Type B pancreatic cell (in vitro differentiated cells): ENCODE results near the gene VSIG2. TPM values are rescaled to one million over a fixed set of nuclear protein-coding genes. Genes with fewer than 3 reads are reported as not detected.

Experiments
- DNase-seq: peaks from one replicate; pipeline ENCODE4 v3.0.0; 2021; ENCODE audit warnings: mixed read lengths; ENCODE audit not compliant: unreplicated experiment; ENCODE audit errors: extremely low spot score
- H3K27ac Mint-ChIP-seq: 2 replicates; pipeline ENCODE4 v1.8.0; 2021; ENCODE audit warnings: mild to moderate bottlenecking, mixed read lengths
- H3K27me3 Mint-ChIP-seq: 2 replicates; pipeline ENCODE4 v1.8.0; 2021; ENCODE audit warnings: mixed read lengths
- H3K36me3 Mint-ChIP-seq: 2 replicates; pipeline ENCODE4 v1.8.0; 2021; ENCODE audit warnings: mixed read lengths
- H3K4me1 Mint-ChIP-seq: one replicate; pipeline ENCODE4 v1.8.0; 2021; ENCODE audit warnings: mixed read lengths; ENCODE audit not compliant: unreplicated experiment
- H3K4me3 Mint-ChIP-seq: 2 replicates; pipeline ENCODE4 v1.8.0; 2021; ENCODE audit warnings: mild to moderate bottlenecking, mixed read lengths
- H3K9me3 Mint-ChIP-seq: 2 replicates; pipeline ENCODE4 v1.8.0; 2021; ENCODE audit warnings: mixed read lengths
- CTCF ChIP-seq: fragments of 200-600 bp; sonication (generic); conservative IDR thresholded peaks from 2 replicates; pipeline ENCODE4 v1.5.0; 2021; ENCODE audit warnings: antibody characterized with exemption, mild to moderate bottlenecking
- total RNA-seq: library from RNA; stranded (reverse); gene quantifications from 2 replicates; pipeline ENCODE4 v1.2.1, GENCODE V29; 2021; ENCODE audit warnings: low replicate concordance

Gene VSIG2
- total RNA-seq, 1 donor from 2014 or later, result 14.8 TPM

- TF ChIP-seq CTCF, result no peak
- peak within 1 kb of the TSS; percentile 80 for H3K27ac Mint-ChIP-seq
- DNase-seq, result no peak
- peaks cover 58% of the 10 kb centered on the region for H3K27me3 Mint-ChIP-seq
- peaks cover 9% of the 10 kb centered on the region for H3K36me3 Mint-ChIP-seq
- no peaks in the 10 kb centered on the region for H3K9me3 Mint-ChIP-seq
- H3K4me1 Mint-ChIP-seq, result peaks cover 23% of the 10 kb centered on the region
- H3K4me3 Mint-ChIP-seq, result peak within 1 kb of the TSS; percentile 91
These were observed 10.1 kb upstream of the VSIG2 start, which contains the start of gene ESAM for GRCh38 chr11:124762105-124762623. Gene ESAM, minus strand, starts transcription at chr11:124762290. Its CDS starts 136 bp downstream, at chr11:124762154.

GRCh38 chr11:124761301-124762104 lies 9.4 kb upstream of the VSIG2 start:
- Mint-ChIP-seq H3K9me3 (no peaks in the 10 kb centered on the region), H3K4me1 (peaks cover 23% of the 10 kb centered on the region), H3K27ac (no peak overlapping the region), H3K36me3 (peaks cover 6% of the 10 kb centered on the region), H3K4me3 (peak overlapping the region; percentile 66), H3K27me3 (peaks cover 64% of the 10 kb centered on the region)
- DNase-seq, result no peak
- TF ChIP-seq CTCF, result no peak

GRCh38 chr11:124760806-124761205 lies 8.8 kb upstream of the VSIG2 start:
- no peak overlapping the region for H3K4me3 Mint-ChIP-seq
- DNase-seq, result no peak
- H3K27me3 Mint-ChIP-seq, result peaks cover 71% of the 10 kb centered on the region
- peaks cover 3% of the 10 kb centered on the region for H3K36me3 Mint-ChIP-seq
- H3K4me1 Mint-ChIP-seq, result peaks cover 23% of the 10 kb centered on the region
- H3K9me3 Mint-ChIP-seq, result no peaks in the 10 kb centered on the region
- TF ChIP-seq CTCF, result no peak
- no peak overlapping the region for H3K27ac Mint-ChIP-seq

- DNase-seq, result no peak
- peaks cover 3% of the 10 kb centered on the region for H3K36me3 Mint-ChIP-seq
- H3K9me3 Mint-ChIP-seq, result no peaks in the 10 kb centered on the region
- no peak for TF ChIP-seq CTCF
- peaks cover 23% of the 10 kb centered on the region for H3K4me1 Mint-ChIP-seq
- H3K27ac Mint-ChIP-seq, result no peak overlapping the region
- H3K4me3 Mint-ChIP-seq, result peak overlapping the region; percentile 64
- H3K27me3 Mint-ChIP-seq, result peaks cover 74% of the 10 kb centered on the region
These were observed 8.2 kb upstream of the VSIG2 start for GRCh38 chr11:124760205-124760652.

- DNase-seq, result no peak
- Mint-ChIP-seq H3K27ac (no peak overlapping the region), H3K27me3 (peaks cover 80% of the 10 kb centered on the region), H3K4me3 (peak overlapping the region; percentile 88), H3K36me3 (peaks cover 3% of the 10 kb centered on the region), H3K9me3 (no peaks in the 10 kb centered on the region), H3K4me1 (peaks cover 26% of the 10 kb centered on the region)
- no peak for TF ChIP-seq CTCF
These were observed 7.5 kb upstream of the VSIG2 start for GRCh38 chr11:124759266-124760204.
